ENCODE data around the gene MPRIP. TPM values are rescaled to one million over a fixed set of nuclear protein-coding genes. Genes with fewer than 3 reads are reported as not detected.

MPRIP gene
- polyA plus RNA-seq, 1 donor (not counting 4 experiments of a cell fraction or from before 2014, with no cell fraction given), result 113 TPM

- Histone ChIP-seq H3K9me3 (ENCODE audit: control insufficient read depth, low read depth, low read length) (no peaks in the 10 kb centered on the region), H3K4me3 (ENCODE audit: control insufficient read depth in 2 of 3, extremely low read depth in 1 of 3, insufficient read depth in 2 of 3, low read depth in 1 of 3, low read length in 3 of 3) (no peak overlapping the region), H4K20me1 (ENCODE audit: control insufficient read depth, extremely low read depth, insufficient read depth, low read length) (peaks cover 55% of the 10 kb centered on the region), H3K9ac (ENCODE audit: control insufficient read depth, extremely low read depth, insufficient read depth, low read length) (no peak overlapping the region), H3K4me1 (ENCODE audit: control insufficient read depth, extremely low read depth, insufficient read depth, low read length) (peaks cover 41% of the 10 kb centered on the region), H3K36me3 (ENCODE audit: control insufficient read depth in 2 of 2, extremely low read depth in 1 of 2, insufficient read depth in 2 of 2, low read length in 2 of 2) (peaks cover 5 to 24% of the 10 kb centered on the region in 2 experiments), H3K27me3 (ENCODE audit: control insufficient read depth, extremely low read depth, insufficient read depth, low read length) (no peaks in the 10 kb centered on the region), H3K4me2 (ENCODE audit: control insufficient read depth, extremely low read depth, insufficient read depth, low read depth, low read length) (peak overlapping the region; percentile 36), H3K79me2 (ENCODE audit: control insufficient read depth, insufficient read depth, low read length) (peaks cover 90% of the 10 kb centered on the region), H2AFZ (ENCODE audit: control insufficient read depth, low read length) (no peak overlapping the region), H3K27ac (ENCODE audit: control insufficient read depth, insufficient read depth, low read length) (no peak overlapping the region), H3K9me1 (ENCODE audit: control insufficient read depth, extremely low read depth, insufficient read depth, low read length) (peaks cover 21% of the 10 kb centered on the region)
- dilution Hi-C loops (cut with MboI; ENCODE audit: extremely low pct_ligation_motif_present, low sequenced_read_pairs), result no loop called here
- no peak for DNase-seq (ENCODE audit: low read depth, low spot score)
- peak; percentile 23 for FAIRE-seq
- no peak for TF ChIP-seq CTCF (optimal IDR thresholded peaks at IDR 0.05 in 1 of 3, IDR thresholded peaks at IDR 0.05 in 1 of 3, conservative IDR thresholded peaks at IDR 0.05 in 1 of 3; ENCODE audit: extremely low read depth in 1 of 3, insufficient read depth in 2 of 3, low read length in 3 of 3)
- no peak for TF ChIP-seq EZH2 (IDR thresholded peaks at IDR 0.05; ENCODE audit: low read length)
Observed at GRCh38 chr17:17109907-17110306, 67.7 kb downstream of the MPRIP start.

GRCh38 chr17:17110520-17110919, 68.3 kb downstream of the MPRIP start:
- no peak overlapping the region for H3K27ac ChIP-seq (ENCODE audit: control insufficient read depth, insufficient read depth, low read length)
- no peak for FAIRE-seq
- H3K4me1 ChIP-seq (ENCODE audit: control insufficient read depth, extremely low read depth, insufficient read depth, low read length), result peaks cover 41% of the 10 kb centered on the region
- H3K4me2 ChIP-seq (ENCODE audit: control insufficient read depth, extremely low read depth, insufficient read depth, low read depth, low read length), result no peak overlapping the region
- H3K4me3 ChIP-seq (ENCODE audit: control insufficient read depth in 2 of 3, extremely low read depth in 1 of 3, insufficient read depth in 2 of 3, low read depth in 1 of 3, low read length in 3 of 3), result no peak overlapping the region
- dilution Hi-C loops (cut with MboI; ENCODE audit: extremely low pct_ligation_motif_present, low sequenced_read_pairs), result no loop called here
- TF ChIP-seq CTCF (optimal IDR thresholded peaks at IDR 0.05 in 1 of 3, IDR thresholded peaks at IDR 0.05 in 1 of 3, conservative IDR thresholded peaks at IDR 0.05 in 1 of 3; ENCODE audit: extremely low read depth in 1 of 3, insufficient read depth in 2 of 3, low read length in 3 of 3) (no peak), EZH2 (IDR thresholded peaks at IDR 0.05; ENCODE audit: low read length) (no peak)
- H4K20me1 ChIP-seq (ENCODE audit: control insufficient read depth, extremely low read depth, insufficient read depth, low read length), result peaks cover 58% of the 10 kb centered on the region
- no peak overlapping the region for H2AFZ ChIP-seq (ENCODE audit: control insufficient read depth, low read length)
- no peaks in the 10 kb centered on the region for H3K27me3 ChIP-seq (ENCODE audit: control insufficient read depth, extremely low read depth, insufficient read depth, low read length)
- H3K79me2 ChIP-seq (ENCODE audit: control insufficient read depth, insufficient read depth, low read length), result peaks cover 90% of the 10 kb centered on the region
- H3K9me3 ChIP-seq (ENCODE audit: control insufficient read depth, low read depth, low read length), result no peaks in the 10 kb centered on the region
- no peak overlapping the region for H3K9ac ChIP-seq (ENCODE audit: control insufficient read depth, extremely low read depth, insufficient read depth, low read length)
- H3K9me1 ChIP-seq (ENCODE audit: control insufficient read depth, extremely low read depth, insufficient read depth, low read length), result peaks cover 23% of the 10 kb centered on the region
- peaks cover 2 to 29% of the 10 kb centered on the region in 2 experiments for H3K36me3 ChIP-seq (ENCODE audit: control insufficient read depth in 2 of 2, extremely low read depth in 1 of 2, insufficient read depth in 2 of 2, low read length in 2 of 2)
- DNase-seq (ENCODE audit: low read depth, low spot score), result no peak
